Stimulated activated CD8-positive, alpha-beta memory T cell treated with anti-CD3 and anti-CD28 coated beads, Interleukin-4, amount 100 ng/mL, for 1 hour (primary cell): ENCODE results near the gene SYNGR3.
"Not testable (repeated sequence)": the region's sequence is repeated elsewhere in the genome, so short reads cannot be mapped to it uniquely, and the experiment has no call there.

Source experiments
- DNase-seq, 2 donors: peaks; one replicate each; pipeline ENCODE4 v3.0.0-alpha.2; 2020; ENCODE audit warnings: low read depth in 2 of 2, low spot score in 1 of 2

SYNGR3 gene

GRCh38 chr16:1989209-1990100 lies at the start of gene SYNGR3:
Gene SYNGR3 (plus strand): TSS chr16:1989970. CDS start chr16:1990103, 133 bp downstream.
- DNase-seq: no peak

DNA sequence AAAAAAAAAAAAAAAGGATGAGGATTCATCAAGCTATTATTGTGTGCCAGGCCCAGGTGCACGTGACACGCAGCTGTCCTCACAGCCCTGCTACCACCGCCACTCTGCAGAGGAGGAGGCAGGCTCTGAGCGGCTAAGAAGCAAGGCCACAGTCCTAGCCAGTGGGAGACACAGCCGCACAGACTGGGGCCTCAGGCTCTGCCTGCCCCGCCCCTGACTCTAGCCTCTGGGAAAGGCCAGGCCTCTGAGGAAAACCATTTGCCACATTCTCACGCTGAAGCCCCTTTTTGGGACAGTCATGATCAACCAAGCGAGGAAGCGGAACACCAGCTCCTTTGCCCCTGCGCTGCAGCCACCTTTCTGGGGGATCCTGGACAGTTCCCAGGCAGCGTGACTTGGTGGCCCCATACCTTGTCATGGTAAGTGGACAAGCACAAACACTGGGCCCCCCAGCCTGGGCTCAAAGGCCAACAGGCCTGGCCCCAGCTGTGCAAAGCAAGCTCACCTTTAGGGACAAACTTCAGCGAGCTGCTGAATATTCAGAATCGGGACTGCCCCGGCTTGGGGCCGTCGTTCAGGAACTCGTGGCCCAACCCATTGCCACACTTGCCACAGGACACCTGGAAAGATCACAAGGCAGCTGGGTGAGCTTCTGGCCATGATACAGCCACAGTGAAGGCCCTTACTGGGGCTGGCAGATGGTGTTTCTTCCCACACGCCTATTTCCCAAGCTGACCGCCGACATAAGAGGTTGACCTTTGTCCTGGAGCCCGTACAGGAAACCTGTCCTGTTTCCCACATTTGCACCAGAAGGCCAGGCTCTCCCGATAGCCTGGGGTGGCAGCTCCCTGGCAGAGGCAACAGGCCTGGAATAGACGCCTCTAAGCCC lies 49.3 kb upstream of the SYNGR3 start:
- DNase-seq: no peak

DNA sequence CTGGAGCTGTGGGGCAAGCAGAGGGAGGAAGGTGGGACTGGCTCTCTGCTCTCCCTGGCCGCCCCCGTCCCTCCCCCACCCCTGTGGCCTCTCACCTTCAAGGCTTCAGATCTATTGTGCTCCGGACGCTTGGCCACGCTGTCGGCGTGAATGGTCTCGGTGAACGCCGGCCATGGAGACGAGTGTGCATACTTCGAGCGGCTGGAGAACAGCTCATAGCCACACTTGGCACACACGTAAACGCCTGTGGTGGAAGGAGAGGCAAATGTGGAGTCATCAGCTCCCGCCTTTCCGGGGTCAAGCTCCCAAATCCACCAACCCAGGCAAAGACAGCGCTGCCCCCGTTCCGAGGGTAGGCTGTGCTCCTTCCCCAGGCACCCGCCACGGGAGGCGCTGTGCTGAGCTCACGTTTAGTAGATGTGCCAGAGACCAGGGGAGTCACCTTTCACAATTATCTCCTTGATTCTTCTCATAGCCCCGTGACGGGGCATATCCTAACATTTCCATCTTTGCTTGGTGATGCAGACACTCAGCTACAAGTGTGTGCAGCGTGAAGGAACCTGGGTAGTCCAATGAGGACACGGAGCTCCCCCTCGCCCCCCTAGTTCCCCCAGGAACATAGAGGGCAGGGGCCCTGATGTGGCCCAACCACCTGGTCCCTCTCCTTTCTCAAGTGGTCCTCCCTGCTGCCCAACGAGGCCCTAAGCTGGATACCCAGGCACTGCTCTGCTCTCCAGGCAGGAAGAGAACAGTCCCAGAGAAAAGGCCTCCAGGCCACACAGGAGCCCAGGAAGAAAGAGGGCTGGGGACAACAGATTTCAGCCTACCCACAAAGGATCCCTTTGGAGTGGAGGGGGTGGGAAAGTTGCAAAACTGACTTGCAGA lies 48.4 kb upstream of the SYNGR3 start:
- no peak for DNase-seq

DNA sequence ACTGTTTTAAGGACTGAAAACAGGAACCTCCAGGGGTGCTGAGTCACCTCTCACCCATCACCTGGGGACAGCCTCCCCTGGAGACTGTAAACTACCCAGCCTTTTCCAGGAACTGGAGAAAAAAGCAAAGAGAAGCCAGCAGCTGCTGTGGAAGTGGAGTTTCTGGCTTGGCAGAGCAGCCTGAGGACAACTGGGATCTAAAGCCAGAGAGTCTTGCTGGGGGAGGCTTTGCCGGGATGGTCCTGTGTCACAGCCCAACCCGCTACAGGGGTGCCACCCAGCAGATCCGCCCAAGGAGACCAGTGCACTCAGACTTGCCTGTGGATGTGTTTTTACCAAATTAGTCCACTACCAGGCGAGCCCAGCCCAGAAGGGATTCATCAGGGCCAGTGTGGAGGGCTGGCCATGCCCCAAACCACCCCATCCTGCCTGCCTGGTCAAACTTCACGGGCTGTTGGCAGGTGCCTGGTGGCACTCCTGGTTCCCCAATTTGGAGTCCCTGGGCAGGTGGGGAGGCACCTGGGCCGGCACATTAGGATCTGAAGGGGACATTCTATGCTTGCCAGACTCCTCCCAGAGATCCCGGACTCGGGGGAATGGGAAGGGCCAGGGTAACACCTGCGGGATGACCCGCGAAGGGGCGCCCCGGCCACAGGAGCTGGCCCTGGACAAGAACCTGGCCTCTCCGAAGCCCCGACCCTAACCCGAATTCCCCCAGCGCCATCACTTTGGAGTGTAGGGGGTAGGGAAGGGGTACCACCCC lies 47.5 kb upstream of the SYNGR3 start:
- no peak for DNase-seq

DNA sequence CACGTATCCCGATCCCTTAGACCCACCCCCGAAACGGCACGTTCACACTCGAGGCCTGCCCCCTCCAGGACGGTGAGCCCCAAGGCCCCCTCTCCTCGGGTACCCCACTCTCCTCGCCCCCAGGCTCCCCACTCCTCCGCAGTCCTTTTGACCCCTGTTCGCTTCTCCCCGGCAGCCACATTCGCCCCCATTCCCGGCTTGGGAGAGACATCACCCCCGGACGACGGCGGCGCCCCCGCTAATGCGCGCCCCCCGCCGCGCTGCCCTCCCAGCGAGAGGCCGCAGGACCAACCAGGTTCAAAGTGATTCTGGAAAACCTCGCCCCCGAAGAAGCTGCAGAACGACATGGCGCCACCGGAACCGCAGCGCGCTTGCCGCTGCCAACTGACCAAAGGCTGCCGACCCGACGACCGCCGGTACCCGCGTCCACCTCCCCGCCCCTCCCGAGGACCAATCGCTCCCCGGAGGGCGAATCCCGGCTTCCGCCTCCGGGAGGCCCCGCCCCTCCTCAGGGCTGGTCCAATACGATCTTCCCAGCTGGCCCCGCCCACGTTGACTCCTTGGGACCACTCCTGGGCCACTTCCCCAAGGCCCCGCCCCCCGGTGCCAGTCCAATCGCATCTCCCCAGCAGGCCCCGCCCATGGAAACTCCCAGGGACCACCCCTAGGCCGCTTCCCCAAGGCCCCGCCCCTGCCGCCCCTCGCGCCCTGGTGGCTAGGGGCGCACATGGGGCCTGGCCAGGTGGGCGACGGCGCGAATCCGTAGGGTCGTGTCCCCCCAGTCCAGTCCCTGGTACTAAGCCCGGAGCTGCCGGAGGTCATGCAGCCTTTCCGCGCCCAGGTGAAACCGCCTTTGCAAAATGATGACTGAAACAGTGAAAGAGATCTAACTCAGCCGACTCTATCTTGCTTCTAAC lies 46.7 kb upstream of the SYNGR3 start, which contains the start of gene MSRB1:
Gene MSRB1 (minus strand): TSS at position 390 of the 917 bp plus-strand sequence. CDS start 43 bp downstream, at position 347.
- DNase-seq: peak; percentile 98

DNA sequence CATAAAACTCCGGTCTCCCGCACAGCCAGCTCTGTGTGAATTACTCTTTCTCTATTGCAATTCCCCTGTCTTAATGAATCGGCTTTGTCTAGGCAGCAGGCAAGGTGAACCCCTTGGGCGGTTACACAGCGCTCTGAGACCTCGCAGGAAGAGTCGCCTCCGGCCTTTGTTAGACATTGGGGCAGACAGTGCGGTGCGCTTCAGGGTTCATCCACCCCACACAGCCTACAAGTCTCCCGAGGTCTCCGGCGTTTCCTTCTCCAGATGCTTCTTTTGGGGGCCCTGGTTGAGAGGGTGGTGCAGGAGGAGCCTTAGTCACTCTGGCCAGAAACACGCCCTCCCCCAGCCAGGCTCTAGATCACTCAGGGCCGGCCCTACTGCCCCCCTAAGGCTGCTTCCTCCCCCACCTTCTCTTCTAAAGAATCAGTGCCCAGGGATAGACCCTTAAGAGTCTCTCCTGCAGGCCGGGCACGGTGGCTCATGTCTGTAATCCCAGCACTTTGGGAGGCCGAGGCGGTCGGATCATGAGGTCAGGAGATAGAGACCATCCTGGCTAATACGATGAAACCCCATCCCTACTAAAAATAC lies 45.1 kb upstream of the SYNGR3 start:
- DNase-seq: no peak

- no peak for DNase-seq
Observed at GRCh38 chr16:1945559-1946391, 44.0 kb upstream of the SYNGR3 start.

DNA sequence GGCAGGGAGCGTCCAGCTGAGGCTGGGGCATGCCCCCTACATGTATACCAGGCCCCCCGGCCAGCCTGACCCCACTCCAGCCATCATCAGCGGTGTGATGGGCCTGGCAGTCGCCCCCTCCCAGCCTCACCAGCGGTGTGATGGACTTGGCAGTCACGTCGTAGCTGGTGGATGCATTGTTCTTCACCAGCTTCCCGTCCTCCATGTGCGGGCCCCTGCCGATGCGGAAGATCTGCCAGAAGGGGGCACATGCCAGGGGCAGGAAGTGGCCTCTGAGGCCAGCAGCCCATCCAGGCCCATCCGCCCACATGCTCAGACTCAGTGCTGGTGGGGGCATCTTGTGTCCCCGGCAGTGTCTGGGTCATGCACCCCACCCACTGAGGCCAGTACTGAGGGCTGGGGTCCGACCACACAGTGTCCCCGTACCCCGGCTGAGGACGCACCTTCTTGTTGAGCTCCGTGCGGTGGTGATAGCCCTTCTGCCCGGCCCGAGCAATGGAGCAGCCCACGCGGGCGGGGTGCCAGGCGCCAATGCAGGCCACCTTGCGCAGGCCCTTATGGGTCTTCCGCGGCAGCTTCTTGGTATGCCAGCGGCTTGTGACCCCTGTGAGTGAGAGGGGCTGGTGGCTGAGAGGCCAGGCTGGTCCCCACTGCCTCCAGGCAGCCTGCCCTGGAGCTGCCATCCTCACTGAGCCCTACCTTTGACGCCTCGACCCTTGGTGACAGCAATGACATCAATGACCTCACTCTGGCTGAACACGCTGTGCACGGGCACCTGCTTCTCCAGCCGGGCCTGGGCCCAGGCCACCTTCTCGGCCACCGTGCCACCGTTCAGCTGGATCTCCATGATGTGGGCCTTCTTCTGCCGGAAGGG lies 43.0 kb upstream of the SYNGR3 start:
- DNase-seq: no peak

GRCh38 chr16:1947369-1947670 lies 42.5 kb upstream of the SYNGR3 start:
- DNase-seq: no peak

DNA sequence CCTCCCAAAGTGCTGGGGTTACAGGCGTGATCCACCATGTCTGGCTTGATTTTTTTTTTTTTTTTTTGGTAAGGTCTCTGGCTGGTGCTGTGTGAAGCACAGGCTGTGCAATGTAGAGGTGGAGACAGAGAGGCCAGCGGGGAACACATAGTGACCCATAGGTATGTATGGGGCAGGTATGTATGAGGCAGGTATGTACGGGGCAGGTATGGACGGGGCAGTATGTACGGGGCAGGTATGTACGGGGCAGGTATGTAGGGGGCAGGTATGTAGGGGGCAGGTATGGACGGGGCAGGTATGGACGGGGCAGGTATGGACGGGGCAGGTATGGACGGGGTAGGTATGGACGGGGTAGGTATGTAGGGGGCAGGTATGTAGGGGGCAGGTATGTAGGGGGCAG lies 40.3 kb upstream of the SYNGR3 start:
- no peak for DNase-seq

DNA sequence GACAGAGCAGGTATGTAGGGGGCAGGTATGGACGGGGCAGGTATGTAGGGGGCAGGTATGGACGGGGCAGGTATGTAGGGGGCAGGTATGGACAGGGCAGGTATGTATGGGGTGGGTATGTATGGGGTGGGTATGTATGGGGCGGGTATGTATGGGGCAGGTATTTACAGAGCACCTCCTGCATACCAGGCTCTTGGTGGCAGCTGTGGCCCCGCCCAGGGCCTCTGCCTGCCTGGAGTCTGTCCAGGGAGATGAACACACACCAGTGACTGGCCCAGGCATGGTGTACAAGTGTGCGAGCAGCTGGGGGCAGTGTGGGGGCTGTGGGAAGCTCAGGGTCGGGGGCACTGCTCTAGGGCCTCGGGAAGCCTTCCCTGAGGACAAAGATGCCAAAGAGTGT lies 39.7 kb upstream of the SYNGR3 start:
- no peak for DNase-seq

GRCh38 chr16:1950559-1950958 lies 39.2 kb upstream of the SYNGR3 start:
- no peak for DNase-seq

- DNase-seq: no peak
Observed at GRCh38 chr16:1953734-1954133, 36.0 kb upstream of the SYNGR3 start.

DNA sequence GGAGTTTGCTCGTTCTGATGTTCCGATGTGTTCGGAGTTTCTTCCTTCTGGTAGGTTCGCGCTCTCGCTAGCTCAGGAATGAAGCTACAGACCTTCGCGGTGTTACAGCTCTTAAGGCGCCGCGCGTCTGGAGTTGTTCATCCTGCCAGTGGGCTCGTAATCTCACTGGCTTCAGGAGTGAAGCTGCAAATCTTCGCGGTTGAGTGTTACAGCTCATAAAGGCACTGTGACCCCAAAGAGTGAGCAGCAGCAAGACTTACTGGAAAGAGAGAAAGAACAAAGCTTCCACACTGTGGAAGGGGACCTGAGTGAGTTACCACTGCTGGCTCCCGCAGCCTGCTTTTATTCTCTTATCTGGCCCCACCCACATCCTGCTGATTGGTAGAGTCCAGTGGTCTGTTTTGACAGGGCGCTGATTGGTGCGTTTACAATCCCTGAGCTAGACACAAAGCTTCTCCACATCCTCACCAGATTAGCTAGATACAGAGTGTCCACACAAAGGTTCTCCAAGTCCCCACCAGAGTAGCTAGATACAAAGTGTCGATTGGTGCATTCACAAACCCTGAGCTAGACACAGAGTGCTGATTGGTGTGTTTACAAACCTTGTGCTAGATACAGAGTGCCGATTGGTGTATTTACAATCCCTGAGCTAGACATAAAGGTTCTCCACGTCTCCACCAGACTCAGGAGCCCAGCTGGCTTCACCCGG lies 32.2 kb upstream of the SYNGR3 start:
- not testable (repeated sequence) for DNase-seq

DNA sequence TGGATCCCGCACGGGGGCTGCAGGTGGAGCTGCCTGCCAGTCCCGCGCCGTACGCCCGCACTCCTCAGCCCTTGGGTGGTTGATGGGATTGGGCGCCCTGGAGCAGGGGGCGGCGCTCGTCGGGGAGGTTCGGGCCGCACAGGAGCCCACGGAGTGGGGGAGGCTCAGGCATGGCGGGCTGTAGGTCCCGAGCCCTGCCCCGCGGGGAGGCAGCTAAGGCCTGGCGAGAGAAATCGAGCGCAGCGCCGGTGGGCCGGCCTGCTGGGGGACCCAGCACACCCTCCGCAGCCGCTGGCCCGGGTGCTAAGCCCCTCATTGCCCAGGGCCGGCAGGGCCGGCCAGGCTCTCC lies 31.7 kb upstream of the SYNGR3 start:
- DNase-seq: not testable (repeated sequence)

- DNase-seq: no peak
Observed at GRCh38 chr16:1958715-1959268, 31.0 kb upstream of the SYNGR3 start.
